HG02840 (cell line): ENCODE measurements around the gene GBE1.
"Not testable (repeated sequence)": the region's sequence is repeated elsewhere in the genome, so short reads cannot be mapped to it uniquely, and the experiment has no call there.

Experiments
- ATAC-seq: cut with Tn5 transposase; IDR thresholded peaks from one replicate; pipeline ENCODE4 v1.9.1; 2021; ENCODE audit warnings: mild to moderate bottlenecking, moderate library complexity, moderate number of reproducible peaks; ENCODE audit not compliant: unreplicated experiment, low FRiP score

GBE1 gene

GRCh38 chr3:81545572-81545971 is 215.9 kb downstream of the GBE1 start:
- ATAC-seq, result no peak

GRCh38 chr3:81544385-81544784 is 217.1 kb downstream of the GBE1 start:
- peak; percentile 78 for ATAC-seq

- ATAC-seq, result no peak
These were observed 220.7 kb downstream of the GBE1 start for GRCh38 chr3:81540787-81541186.

GRCh38 chr3:81531846-81532245 is 229.6 kb downstream of the GBE1 start:
- no peak for ATAC-seq

GRCh38 chr3:81531263-81531662 is 230.2 kb downstream of the GBE1 start:
- no peak for ATAC-seq

- no peak for ATAC-seq
These were observed 231.1 kb downstream of the GBE1 start for GRCh38 chr3:81530180-81530939.

DNA sequence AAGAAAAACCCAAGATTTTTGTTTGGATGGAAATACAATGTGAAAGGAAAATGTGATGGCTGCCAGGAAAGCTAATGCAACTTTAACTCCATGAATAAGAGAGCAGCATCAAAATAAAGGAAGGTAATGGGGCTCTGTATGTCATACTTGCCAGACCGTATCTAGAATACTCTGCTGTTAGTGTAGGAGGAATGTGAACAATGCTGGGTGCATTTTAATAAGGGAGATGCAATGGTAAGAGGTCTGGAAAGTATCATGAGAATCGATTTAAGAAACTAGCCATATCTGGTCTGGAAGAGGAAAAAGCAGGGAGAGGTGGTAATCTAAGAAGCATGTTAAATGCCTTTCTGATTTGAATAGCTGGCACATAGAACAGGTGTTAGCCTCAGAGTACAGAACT is 239.6 kb downstream of the GBE1 start:
- ATAC-seq, result no peak

- no peak for ATAC-seq
These were observed 242.5 kb downstream of the GBE1 start for GRCh38 chr3:81518945-81519344.

- no peak for ATAC-seq
These were observed 245.4 kb downstream of the GBE1 start for GRCh38 chr3:81516042-81516441.

DNA sequence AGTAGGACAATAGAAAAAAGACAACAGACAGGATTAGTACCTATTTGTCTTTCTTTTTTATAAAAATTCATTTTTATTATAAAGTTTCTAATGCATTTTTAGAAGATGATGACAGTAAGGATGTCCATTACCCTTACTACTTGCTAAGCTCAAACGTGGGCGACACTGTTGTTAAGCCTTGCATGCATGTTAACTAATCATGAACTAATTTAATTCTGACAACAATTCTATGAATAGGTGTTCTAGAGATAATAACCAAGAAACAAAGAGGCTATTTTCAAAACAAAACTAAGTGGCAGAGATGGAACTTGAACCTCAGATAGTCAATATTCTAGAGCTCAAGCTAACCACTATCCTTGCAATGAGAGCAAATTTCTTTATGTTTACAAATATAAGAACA is 247.9 kb downstream of the GBE1 start:
- ATAC-seq, result no peak

DNA sequence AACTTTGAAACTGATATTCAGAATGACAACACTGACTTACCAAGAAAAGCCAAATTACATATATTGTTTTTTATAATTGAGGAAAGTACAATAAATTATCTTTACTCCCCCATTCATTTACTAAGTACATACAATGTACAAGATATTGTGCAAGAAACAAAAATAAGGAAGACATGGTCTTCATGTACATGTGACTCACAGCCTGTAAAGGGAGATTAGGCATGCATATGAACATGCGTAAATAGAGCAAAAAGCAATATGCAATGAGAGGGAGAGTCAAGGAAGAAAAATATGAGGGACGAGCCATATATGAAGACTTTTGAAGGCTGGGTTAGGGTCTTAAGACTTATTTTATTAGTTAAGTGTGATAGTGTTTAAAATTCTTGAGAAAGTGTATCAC is 258.4 kb downstream of the GBE1 start:
- ATAC-seq, result no peak

DNA sequence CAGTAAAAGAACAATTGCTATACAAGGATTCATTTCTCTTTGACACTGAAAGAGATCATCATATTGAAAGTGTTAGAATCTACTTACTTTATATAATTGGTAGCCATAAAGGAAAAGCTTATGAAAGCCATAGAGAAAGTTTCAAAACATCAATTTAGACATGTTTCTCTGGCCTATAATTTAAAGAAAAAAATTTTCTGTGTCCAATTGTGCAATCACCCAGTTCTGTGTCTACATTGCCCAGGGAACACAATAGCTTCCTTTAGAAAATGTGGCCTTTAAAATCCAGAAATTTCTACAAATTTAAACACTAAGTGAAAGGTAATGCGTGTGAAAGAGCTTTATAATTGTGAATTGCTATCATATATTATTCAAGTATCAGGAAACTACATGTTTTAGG is 259.2 kb downstream of the GBE1 start:
- ATAC-seq, result no peak

GRCh38 chr3:81500039-81500438 is 261.4 kb downstream of the GBE1 start:
- ATAC-seq, result no peak

DNA sequence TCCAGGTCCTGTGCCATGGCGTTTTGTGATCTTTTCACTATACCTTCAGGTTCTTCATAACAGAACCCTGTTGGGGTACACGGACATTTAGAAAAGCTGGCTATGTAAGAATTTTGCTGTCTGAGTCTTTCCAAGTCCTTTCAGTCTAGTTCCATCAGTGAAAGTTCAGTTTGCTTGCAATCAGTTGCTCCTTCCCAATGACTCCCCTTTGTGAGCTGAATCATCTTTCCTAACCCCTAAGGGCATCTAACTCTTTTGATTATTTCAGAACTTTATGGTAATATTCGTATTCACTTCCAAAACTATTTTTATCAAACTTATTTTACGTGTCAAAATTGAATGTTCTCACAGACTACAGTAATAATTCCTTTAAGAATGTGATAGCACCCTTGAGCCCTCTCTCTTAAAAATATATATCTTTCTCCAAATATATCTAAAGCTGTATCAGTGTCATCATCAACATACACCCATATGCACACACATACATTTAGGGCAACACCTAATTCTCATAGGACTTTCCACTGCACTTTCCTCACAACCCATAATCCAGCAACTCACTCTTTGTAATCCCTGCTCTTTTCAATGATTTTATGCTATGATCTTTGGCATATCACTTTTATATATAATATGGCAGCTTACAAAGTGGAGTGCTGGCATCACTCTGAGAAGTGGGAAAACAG is 263.7 kb downstream of the GBE1 start:
- ATAC-seq, result no peak

GRCh38 chr3:81496407-81497104 is 264.9 kb downstream of the GBE1 start:
- no peak for ATAC-seq

DNA sequence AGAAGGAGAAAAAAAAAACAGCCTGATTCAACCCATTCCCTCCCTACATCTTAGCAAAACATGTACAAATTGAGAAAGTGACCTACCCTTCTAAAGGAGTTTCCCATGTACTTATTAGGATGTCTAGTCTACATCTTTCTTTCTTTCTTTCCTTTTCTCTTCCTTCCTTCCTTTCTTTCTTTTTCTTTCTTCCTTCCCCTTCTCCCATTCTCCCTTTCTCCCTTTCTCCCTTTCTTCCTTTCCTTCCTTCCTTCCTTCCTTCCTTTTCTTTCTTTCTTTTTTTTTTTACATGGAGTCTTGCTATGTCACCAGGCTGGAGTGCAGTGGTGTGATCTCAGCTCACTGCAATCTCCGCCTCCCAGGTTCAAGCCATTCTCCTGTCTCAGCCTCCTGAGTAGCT is 269.0 kb downstream of the GBE1 start:
- not testable (repeated sequence) for ATAC-seq

DNA sequence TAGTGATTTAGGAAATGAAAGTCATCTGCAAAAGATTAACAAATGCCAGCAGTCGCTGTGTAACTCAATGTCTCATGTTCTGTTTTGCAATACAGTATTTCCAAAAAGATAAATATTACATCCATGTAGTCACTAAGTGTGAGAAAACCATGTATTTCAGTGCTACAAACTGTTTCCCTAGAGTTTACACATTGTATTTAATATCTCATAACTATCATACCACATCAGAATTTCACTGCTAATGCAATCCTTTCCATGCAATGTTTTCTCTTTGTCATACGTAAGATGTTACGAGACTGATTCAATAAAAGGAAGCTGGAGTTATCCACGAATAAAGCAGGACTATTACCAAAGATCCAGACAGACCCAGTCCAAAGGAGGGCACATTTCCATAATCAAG is 269.4 kb downstream of the GBE1 start:
- ATAC-seq, result no peak

DNA sequence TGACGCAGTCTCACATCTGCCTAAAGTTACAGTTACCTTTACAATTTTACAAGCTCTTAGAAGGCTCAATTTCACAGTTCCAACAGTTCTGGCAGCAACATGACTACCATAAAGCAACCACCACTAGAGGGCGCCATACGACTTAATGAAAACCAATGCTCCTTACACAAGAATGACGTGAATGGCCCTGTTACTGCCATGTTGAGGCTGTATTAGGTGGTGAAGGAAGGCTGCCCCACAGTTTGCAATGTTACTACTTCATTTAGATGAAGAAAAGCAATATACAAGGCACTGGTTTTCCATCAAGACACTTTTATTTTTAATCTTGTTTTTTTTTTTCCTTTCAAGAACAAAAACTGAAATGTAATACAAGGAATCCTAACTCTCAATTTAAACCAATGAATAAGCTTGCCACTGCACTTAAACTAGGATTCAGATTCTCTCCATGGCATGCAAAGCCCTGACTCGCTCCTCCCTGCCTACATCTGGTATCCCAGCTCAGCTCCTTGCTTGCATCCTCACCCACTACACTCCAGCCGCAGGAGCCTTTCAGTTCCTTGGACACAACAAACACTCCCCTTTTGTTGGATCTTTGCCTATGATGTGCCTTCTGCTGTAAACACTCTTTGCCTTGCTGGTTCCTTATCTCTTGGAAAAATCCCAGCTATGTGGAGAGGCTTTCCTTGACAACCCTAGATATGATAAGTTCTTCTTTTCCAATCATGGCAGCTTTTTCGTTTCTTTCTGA is 270.7 kb downstream of the GBE1 start:
- ATAC-seq, result peak; percentile 85

DNA sequence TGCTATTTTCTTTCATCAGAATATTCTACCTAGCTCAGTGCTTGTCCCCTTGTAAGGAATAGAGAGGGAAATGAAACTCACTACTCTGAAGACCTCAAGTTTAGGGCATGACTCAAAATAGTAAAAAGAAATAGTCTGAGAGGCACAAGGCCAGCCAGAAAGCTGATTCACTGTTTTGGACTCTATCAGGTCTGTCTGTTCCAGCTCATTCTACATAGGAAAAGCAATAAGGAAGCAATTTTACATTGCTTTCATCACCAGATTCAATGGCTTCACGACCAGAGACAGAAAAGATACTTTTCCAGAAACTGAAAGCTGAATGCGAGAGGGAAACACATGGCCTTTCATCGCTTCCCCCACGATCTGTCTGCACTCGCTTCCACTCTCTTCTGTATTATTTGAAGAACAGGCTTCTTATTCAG is 276.0 kb downstream of the GBE1 start:
- ATAC-seq, result peak; percentile 99

DNA sequence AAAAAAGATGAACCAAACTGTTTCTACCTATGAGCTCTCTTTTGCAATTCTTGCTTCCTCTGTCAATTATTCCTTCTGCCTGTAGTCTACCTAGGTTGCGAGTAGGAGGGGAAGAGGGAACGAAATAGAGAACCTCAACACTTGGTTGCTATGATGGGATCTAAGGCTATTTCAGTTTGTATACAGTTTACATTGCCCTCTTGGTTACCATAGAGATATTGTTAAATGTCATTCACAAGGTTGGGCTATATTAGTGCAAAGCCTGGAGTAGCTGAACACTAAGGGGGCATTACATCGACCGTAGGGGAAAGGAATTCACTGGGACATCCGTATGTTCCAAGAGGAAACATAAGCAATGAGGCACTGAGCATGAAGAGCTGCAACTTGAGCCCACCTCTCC is 276.9 kb downstream of the GBE1 start:
- ATAC-seq, result no peak

- ATAC-seq, result no peak
These were observed 278.4 kb downstream of the GBE1 start for GRCh38 chr3:81483046-81483445.
